Fibroblast of gingiva (primary cell): Measurements from ENCODE around the gene FCGBP.
"Not testable (repeated sequence)": the region's sequence is repeated elsewhere in the genome, so short reads cannot be mapped to it uniquely, and the experiment has no call there.

Experiments used
- DNase-seq: peaks from one replicate; pipeline ENCODE4 v3.0.0-alpha.2; 2011; ENCODE audit warnings: low read depth

The FCGBP gene

DNA sequence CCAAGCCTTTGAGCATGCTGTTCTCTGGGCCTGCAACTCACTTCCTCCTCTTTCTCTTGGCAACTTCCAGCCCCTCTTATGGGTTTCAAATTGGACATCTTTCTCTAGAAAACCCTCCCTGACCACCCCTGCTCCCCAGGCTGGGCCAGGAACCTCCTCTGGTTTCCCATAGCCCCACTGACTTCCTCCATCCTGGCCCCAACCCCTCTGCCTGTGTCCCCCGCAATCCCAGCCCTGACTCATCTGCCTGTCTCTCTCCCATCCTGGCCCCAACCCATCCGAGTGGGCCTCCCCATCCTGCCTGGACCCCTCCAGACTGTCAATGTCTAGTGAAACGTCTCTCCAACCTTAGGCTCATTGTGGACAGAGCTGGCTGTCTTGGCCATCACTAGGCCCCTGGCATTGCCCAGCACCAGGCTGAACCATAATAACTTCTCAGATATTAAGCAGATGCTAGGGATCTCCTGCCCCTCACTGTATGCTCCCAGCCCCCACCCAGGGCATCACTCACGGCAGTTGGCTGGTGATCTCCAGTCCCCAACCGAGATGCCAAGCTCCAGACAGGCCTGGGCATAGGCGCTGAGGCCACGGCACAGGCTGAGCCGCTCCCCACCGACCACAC, 16.8 kb downstream of the FCGBP start:
- DNase-seq, result no peak

GRCh38 chr19:39916851-39917396, 17.5 kb downstream of the FCGBP start:
- no peak for DNase-seq

GRCh38 chr19:39916236-39916635, 18.2 kb downstream of the FCGBP start:
- no peak for DNase-seq

DNA sequence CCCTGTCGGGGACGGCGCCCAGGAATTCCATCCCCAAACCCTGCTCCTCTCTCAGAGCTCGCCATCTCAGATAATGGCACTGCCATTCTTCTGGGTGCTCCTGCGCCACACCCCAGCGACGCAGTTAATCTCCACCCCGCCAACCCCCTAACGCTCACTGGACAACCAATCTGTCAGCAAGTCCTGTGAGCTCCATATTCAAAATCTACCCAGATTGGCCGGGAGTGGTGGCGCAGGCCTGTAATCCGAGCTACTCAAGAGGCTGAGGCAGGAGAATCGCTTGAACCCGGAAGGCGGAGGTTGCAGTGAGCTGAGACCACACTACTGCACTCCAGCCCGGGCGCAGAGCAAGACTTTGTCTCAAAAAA, 18.6 kb downstream of the FCGBP start:
- DNase-seq, result no peak

GRCh38 chr19:39915101-39915847, 19.2 kb downstream of the FCGBP start:
- DNase-seq, result no peak

DNA sequence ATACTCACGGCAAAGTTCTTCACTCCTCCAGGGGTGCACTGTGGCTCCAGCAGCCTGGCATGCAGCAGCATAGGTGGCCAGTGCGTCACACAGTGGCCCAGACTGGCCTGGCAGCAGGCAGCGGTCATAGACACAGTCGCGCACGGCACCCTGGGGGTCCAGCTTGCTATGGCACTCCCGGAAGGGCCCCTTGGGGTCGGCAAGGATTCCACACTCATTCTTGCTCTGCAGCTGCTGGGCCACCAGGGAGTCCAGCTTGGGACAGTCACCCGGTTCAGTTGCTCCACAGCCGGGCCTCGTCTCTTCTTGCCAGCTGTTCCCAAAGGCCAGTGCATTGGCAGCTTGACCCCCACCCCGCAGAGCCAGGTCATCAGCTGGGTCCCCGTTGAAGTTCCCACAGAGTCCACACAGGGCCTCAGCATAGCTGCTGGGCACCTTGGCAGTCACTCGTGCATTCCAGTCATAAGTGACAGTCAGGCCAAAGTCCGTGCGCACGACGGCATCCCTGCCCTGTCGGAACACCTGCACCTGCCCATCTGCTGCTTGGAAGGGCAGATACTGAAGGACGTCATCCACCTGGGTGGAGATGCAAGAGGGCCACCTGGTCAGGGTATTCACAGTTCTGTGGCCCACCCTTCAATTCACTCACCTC, 20.6 kb downstream of the FCGBP start:
- no peak for DNase-seq

GRCh38 chr19:39908803-39909202, 25.6 kb downstream of the FCGBP start:
- no peak for DNase-seq

DNA sequence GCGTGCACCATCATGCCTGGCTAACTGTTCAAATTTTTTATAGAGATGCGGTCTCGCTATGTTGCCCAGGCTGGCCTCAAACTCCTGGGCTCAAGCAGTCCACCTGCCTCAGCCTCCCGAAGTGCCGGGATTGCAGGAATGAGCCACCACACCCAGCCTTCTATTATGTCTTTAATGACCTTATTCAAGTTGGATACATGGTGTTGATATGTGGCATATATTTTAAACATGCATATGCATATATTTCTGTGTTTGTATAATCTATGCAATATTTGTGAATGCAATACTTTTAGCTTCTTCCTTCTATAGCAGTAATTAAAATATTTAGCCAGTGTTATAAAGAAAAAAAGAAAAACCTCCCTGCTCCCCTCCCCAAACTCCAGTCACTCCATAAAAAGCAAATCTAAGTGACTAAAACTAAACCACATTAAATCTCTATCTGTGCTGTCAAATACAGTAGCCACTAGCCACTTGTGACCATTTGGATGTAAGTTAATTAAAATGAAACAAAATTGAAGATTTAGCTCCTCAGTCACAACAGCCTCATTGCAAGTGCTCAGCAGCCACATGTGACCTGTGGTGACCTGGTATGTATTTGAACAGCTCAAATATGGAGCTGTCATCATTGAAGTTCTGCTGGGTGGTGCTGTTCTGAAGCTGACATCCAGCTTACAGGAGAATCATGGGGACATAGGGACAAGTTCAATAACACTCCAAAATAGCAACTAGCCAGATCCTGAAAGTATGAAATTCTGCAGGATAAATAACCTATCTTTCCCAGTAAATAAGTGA, 27.4 kb downstream of the FCGBP start:
- DNase-seq, result no peak

GRCh38 chr19:39906283-39906682, 28.2 kb downstream of the FCGBP start:
- DNase-seq, result no peak

- DNase-seq, result not testable (repeated sequence)
Observed at GRCh38 chr19:39903486-39904091, 30.8 kb downstream of the FCGBP start.

DNA sequence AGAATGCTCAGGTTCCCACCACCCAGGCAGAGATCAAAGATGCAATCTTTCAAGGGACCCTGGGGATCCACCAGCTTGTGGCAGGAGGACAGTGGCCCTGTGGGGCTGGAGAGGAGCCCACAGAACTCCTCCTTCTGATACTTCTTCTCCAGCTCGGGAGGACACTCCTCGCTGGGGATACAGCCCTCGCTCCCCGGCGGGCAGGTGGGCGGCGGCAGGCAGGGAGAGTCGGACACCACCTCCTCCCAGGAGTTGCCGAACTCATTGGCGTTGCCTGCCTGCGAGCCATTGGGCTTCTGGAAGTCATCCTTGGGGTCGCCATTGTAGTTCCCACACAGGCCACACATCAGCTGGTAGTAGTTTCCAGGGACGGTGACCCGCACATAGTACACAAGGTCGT, 32.1 kb downstream of the FCGBP start:
- not testable (repeated sequence) for DNase-seq

DNA sequence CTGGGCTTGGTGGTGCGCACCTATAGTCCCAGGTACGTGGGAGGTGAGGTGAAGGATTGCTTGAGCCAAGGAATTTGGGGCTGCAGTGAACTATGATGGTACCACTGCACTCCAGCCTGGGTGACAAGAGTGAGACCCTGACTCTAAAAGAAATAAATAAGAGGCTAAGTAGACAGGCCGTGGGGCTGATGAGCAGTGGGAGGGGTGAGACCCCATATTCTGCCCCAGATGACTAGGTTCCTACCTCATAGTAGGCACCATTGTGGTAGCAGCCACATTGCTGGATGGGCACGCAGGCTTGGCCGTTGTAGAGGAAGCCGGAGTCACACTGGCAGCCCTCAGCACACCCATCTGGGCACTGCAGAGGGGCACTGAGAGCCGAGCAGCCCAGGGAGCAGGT, 32.8 kb downstream of the FCGBP start:
- DNase-seq, result not testable (repeated sequence)

GRCh38 chr19:39898858-39899257, 35.6 kb downstream of the FCGBP start:
- not testable (repeated sequence) for DNase-seq

DNA sequence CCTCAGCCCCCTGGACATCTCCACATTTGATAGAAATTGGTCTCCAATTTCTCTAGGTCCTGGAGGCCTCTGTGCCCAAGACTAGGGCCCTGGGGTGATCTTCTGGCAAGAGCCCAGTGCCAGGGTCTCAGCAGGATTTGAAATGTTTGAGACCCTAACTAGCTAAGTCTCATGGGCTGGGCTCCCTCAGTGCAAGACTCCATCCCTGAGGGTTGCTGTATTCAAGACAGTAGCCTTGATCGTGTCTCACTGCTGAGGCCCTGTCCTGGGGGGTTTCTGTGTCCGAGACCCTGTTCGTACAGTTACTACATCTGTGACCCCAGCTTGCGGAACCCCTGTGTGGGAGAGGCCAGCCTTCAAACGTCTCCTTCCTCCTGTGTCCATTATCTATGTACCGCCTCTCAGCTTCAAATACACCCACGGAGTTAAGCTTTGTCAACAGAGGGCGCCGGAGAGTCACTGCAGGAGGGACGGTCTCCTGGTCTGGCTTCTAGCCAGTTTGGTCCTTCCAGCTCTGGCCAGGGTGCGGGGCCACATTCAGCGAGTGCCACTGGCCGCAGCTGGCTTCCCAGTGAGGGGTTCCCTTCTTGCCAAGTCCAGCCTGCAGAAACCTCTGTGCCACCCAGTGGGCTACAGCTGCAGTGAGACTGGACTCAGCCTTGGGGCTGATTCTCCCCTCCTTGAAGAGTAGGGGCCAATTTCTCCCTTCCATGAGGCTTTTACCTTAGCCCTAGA, 36.8 kb downstream of the FCGBP start:
- not testable (repeated sequence) for DNase-seq

DNA sequence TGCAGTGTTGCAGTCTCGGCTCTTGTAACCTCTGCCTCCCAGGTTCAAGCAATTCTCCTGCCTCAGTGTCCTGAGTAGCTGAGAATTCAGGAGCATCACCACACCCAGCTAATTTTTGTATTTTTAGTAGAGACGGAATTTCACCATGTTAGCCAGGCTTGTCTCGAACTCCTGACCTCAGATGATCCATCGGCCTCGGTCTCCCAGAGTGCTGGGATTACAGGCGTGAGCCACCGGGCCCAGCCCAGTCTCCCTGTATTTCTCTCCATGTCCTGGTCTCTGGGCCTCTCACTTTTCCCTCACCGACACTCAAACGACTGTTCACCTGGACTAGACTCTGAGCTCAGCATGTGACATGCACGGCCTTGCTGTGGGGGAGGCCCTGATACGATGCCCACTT, 39.3 kb downstream of the FCGBP start:
- DNase-seq, result not testable (repeated sequence)

DNA sequence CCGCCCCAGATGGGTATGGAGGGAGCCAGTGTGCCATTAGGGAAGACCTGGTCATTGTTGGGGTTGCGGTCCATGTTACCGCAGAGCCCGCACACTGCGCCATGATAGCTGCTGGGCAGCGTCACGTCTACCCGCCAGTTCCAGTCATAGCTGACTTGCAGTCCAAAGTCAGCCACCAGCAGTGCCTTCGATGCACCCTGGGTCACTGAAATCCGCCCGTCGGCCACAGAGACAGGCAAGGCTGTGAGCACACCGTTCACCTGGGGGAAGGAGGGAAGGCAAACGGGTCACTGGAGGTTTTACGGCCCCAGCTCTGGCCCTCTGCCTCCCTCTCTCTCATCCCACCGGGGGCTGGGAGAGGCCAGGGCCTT, 40.2 kb downstream of the FCGBP start:
- not testable (repeated sequence) for DNase-seq

GRCh38 chr19:39893366-39894235, 40.8 kb downstream of the FCGBP start:
- DNase-seq, result not testable (repeated sequence)

DNA sequence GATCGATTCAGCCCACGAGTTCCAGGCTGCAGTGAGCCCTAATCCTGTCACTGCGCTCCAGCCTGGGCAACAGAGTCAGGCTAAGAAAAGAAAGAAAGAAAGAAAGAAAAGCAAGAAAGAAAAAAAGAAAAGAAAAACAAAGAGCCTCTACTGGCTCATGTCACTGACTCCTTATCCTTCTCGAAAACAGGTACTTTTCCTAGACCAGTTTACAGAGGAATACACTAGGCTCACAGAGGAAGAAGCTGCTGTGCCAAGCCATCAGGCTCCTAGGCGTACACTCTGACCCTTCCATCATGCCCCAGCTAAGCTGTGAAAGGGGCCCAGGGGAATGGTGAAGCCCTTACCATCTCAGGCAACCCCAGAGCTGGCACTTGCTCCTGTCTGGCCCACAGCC, 41.9 kb downstream of the FCGBP start:
- DNase-seq, result not testable (repeated sequence)

- not testable (repeated sequence) for DNase-seq
Observed at GRCh38 chr19:39891660-39892505, 42.6 kb downstream of the FCGBP start.
